Body of pancreas (tissue), 4 donors: Measurements from ENCODE around the gene RABGAP1.

Experiments
- CTCF ChIP-seq, 7 experiments: fragments of 450-650 bp in 4 of 7; fragments of 200-600 bp in 3 of 7; sonication (generic) in 3 of 7; IDR thresholded peaks; one replicate each; pipeline ENCODE4 v1.5.1; 2016 to 2019; ENCODE audit warnings: antibody characterized with exemption in 7 of 7
- POLR2A ChIP-seq, 3 donors: fragments of 450-650 bp; IDR thresholded peaks; one replicate each; pipeline ENCODE4 v1.6.1; 2016; ENCODE audit warnings: antibody characterized with exemption in 3 of 3, mild to moderate bottlenecking in 2 of 3

DNA sequence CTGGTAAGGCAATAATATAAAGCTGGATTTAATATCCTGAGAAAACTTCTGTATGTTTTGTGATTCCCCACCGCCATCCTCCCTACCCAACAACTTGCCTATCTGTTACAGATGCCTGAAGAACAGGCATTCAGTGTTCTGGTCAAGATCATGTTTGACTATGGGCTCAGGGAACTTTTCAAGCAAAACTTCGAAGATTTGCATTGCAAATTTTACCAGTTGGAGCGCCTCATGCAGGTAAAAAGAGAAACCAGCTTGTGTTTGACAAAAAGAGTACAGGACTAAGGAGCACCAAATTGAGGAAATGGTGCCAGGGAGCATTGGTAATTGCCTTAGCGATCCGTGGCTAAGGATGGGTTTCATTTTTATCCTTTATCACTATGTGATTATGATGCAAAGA, 132.6 kb downstream of the RABGAP1 start:
- TF ChIP-seq POLR2A (IDR thresholded peaks at IDR 0.05) = no peak
- TF ChIP-seq CTCF (IDR thresholded peaks at IDR 0.05) = no peak
